RWPE1 (cell line): ENCODE results near the gene CDKAL1.

Experiments
- CTCF ChIA-PET: fragments of 350-600 bp; sonication (Branson Sonifier 250); formaldehyde crosslinking; extraction: SDS; loops from one replicate; lab custom pipeline; 2021; lab: Yijun Ruan, JAX
- POLR2A ChIA-PET: fragments of 400-600 bp; formaldehyde crosslinking; extraction: SDS; loops from one replicate; lab custom pipeline; 2020; ENCODE audit warnings: antibody characterized with exemption; ENCODE audit not compliant: low non-redundant PET; lab: Yijun Ruan, JAX
- DNase-seq: peaks from one replicate; pipeline ENCODE4 v3.0.0; 2012; ENCODE audit warnings: low spot score
- H3K27ac ChIP-seq: fragments of 450-650 bp; 2 replicates; pipeline ENCODE4 v1.5.1; 2017
- CTCF ChIP-seq: fragments of 450-650 bp; conservative IDR thresholded peaks from 2 replicates; pipeline ENCODE4 v1.5.1; 2017; ENCODE audit warnings: low read depth, mild to moderate bottlenecking

The CDKAL1 gene

GRCh38 chr6:21213492-21213891 is 679.2 kb downstream of the CDKAL1 start:
- TF ChIP-seq CTCF: no peak
- no peak for DNase-seq
- no peak overlapping the region for H3K27ac ChIP-seq
- ChIA-PET CTCF (no interaction called here), POLR2A (no interaction called here)

GRCh38 chr6:21214738-21215448 is 680.6 kb downstream of the CDKAL1 start:
- no peak overlapping the region for H3K27ac ChIP-seq
- CTCF ChIA-PET: no interaction called here
- DNase-seq: peak; percentile 11
- TF ChIP-seq CTCF: no peak
- POLR2A ChIA-PET: no interaction called here

- ChIA-PET CTCF (no interaction called here), POLR2A (no interaction called here)
- H3K27ac ChIP-seq: no peak overlapping the region
- DNase-seq: no peak
- TF ChIP-seq CTCF: no peak
Measured at GRCh38 chr6:21219241-21219640, 685.0 kb downstream of the CDKAL1 start.

GRCh38 chr6:21219856-21220255 is 685.6 kb downstream of the CDKAL1 start:
- H3K27ac ChIP-seq: no peak overlapping the region
- ChIA-PET POLR2A (no interaction called here), CTCF (no interaction called here)
- DNase-seq: no peak
- TF ChIP-seq CTCF: no peak

- CTCF ChIA-PET: no interaction called here
- POLR2A ChIA-PET: no interaction called here
- H3K27ac ChIP-seq: no peak overlapping the region
- DNase-seq: no peak
- no peak for TF ChIP-seq CTCF
Measured at GRCh38 chr6:21220271-21220987, 686.2 kb downstream of the CDKAL1 start.

- POLR2A ChIA-PET: no interaction called here
- no peak for TF ChIP-seq CTCF
- H3K27ac ChIP-seq: no peak overlapping the region
- CTCF ChIA-PET: no interaction called here
- DNase-seq: no peak
Measured at GRCh38 chr6:21222656-21223055, 688.4 kb downstream of the CDKAL1 start.
